ENCODE measurements around the gene MMP13. TPM values are rescaled to one million over a fixed set of nuclear protein-coding genes. Genes with fewer than 3 reads are reported as not detected.

Gene MMP13
- total RNA-seq, 6 donors from 2014 or later = 0.54 to 0.59 TPM; not detected in 4

DNA sequence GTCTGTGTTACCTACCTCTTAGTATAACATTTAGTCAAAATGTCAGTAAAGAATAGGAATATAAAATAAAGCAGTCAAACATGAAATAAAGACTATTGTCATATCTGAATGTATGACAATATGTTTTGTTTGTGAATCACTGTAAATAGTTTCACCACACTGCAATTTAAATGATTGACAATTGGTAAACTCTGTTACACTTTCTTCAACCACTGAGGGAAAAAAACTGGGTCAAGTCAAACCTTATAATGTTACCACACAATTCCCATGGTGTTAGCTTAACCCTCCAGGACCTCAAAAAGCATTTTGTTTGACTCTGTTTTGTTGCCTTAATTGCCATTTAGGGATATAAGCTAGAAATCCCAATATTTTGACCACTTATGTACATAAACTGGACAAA, 10.5 kb upstream of the MMP13 start:
- Histone ChIP-seq H3K27me3 (no peaks in the 10 kb centered on the region), H3K36me3 (no peaks in the 10 kb centered on the region), H3K27ac (no peak overlapping the region), H3K4me3 (no peak overlapping the region), H3K9me3 (no peaks in the 10 kb centered on the region), H3K4me1 (no peaks in the 10 kb centered on the region)
- DNase-seq = no peak
- no peak for ATAC-seq (ENCODE audit: low FRiP score in 2 of 2)
- no peak for TF ChIP-seq POLR2A (IDR thresholded peaks at IDR 0.05)
- TF ChIP-seq, protein P1, sequence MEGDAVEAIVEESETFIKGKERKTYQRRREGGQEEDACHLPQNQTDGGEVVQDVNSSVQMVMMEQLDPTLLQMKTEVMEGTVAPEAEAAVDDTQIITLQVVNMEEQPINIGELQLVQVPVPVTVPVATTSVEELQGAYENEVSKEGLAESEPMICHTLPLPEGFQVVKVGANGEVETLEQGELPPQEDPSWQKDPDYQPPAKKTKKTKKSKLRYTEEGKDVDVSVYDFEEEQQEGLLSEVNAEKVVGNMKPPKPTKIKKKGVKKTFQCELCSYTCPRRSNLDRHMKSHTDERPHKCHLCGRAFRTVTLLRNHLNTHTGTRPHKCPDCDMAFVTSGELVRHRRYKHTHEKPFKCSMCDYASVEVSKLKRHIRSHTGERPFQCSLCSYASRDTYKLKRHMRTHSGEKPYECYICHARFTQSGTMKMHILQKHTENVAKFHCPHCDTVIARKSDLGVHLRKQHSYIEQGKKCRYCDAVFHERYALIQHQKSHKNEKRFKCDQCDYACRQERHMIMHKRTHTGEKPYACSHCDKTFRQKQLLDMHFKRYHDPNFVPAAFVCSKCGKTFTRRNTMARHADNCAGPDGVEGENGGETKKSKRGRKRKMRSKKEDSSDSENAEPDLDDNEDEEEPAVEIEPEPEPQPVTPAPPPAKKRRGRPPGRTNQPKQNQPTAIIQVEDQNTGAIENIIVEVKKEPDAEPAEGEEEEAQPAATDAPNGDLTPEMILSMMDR (IDR thresholded peaks at IDR 0.05) = no peak
- no peak for TF ChIP-seq EP300 (IDR thresholded peaks at IDR 0.05)
- no peak for TF ChIP-seq POLR2AphosphoS5 (IDR thresholded peaks at IDR 0.05)

DNA sequence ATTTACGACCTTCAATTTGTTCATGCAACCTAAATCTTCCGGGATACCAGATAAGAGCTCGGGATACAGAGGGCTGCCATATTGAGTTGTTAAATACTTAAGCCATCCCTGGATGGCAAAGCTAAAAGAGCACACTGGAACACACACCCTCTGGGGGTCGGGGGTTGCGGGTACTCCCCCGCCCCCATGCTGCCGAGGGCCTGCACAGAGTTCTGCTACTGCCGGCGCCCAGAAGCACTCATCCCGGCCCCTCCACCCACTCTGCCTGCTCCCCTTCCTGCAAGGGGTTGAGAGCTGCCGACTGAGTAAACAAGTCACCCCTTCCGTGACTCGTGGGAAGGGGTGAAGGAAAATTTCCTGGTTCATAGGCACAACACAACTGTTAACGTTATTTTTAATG, 9.3 kb upstream of the MMP13 start:
- WGBS, 2 donors = 69% methylated on average over 6 to 14 of the region's 14 CpGs
- Histone ChIP-seq H3K27ac (no peak overlapping the region), H3K36me3 (no peaks in the 10 kb centered on the region), H3K9me3 (no peaks in the 10 kb centered on the region), H3K4me1 (no peaks in the 10 kb centered on the region), H3K27me3 (no peaks in the 10 kb centered on the region), H3K4me3 (no peak overlapping the region)
- no peak for TF ChIP-seq EP300 (IDR thresholded peaks at IDR 0.05)
- TF ChIP-seq POLR2AphosphoS5 (IDR thresholded peaks at IDR 0.05) = no peak
- TF ChIP-seq, protein P1 (IDR thresholded peaks at IDR 0.05) = no peak
- no peak for TF ChIP-seq POLR2A (IDR thresholded peaks at IDR 0.05)
- DNase-seq = peak in 1 of 2 donors; percentile 51
- no peak for ATAC-seq (ENCODE audit: low FRiP score in 2 of 2)

DNA sequence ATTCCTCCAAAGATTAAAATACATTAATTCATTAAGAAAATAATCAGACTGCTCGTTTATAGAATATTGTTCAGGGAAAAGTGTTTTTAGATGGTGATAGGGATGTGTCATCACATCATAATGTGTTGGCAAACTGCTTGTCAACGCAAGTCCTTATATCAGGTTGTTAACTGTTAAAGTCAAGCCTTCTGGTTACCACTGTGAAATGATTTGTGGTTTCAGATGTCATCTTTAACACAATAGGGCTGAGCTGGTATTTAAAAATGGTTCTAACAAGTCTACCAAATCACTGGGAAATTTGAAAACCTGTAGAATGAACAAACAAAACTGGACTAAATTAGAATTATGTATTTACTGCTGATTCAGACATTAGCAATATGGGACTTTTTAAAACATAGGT, 2.4 kb upstream of the MMP13 start:
- TF ChIP-seq POLR2AphosphoS5 (IDR thresholded peaks at IDR 0.05) (no peak), EP300 (IDR thresholded peaks at IDR 0.05) (no peak)
- Histone ChIP-seq H3K36me3 (no peaks in the 10 kb centered on the region), H3K4me3 (no peak overlapping the region), H3K27me3 (no peaks in the 10 kb centered on the region), H3K27ac (no peak overlapping the region), H3K4me1 (no peaks in the 10 kb centered on the region), H3K9me3 (no peaks in the 10 kb centered on the region)
- ATAC-seq (ENCODE audit: low FRiP score in 2 of 2) (no peak), DNase-seq (no peak)
- WGBS, 2 donors = 69 to 74% methylated on average over 2 of the region's 2 CpGs

DNA sequence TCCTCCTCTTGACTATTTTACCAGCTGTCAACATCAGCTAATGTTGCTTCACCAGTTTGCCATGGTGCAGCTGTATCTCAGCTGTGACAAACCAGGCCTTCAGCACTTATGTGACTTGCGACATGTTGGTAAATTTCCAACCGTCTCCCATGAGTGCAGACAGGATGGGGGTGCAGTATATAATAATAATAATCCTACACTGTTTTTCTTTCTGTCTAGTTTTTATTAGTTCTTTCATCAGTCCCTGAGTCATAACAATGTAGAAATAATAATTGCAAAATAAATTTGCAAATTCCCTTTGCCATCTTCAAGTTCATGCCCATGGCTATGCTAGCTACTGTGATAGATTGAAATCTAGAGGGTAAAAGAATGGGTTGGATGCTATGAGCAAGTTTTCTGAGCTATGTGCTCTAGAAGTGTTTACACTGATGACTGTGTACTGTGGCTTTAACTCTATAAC, 4.9 kb downstream of the MMP13 start:
- 52 to 61% methylated on average over 2 of the region's 2 CpGs for WGBS, 2 donors
- no peaks in the 10 kb centered on the region for H3K27me3 ChIP-seq
- no peaks in the 10 kb centered on the region for H3K9me3 ChIP-seq
- H3K27ac ChIP-seq = no peak overlapping the region
- H3K4me1 ChIP-seq = peaks cover 0 to 6% (median 0%) of the 10 kb centered on the region in 4 donors
- DNase-seq = peak in 1 of 2 donors; percentile 39
- no peak for ATAC-seq (ENCODE audit: low FRiP score in 2 of 2)
- H3K36me3 ChIP-seq = no peaks in the 10 kb centered on the region
- no peak for TF ChIP-seq EP300 (IDR thresholded peaks at IDR 0.05)
- TF ChIP-seq, protein P1 (IDR thresholded peaks at IDR 0.05) = no peak
- TF ChIP-seq POLR2AphosphoS5 (IDR thresholded peaks at IDR 0.05) = peak in 1 of 2 donors; percentile 73
- no peak overlapping the region for H3K4me3 ChIP-seq

DNA sequence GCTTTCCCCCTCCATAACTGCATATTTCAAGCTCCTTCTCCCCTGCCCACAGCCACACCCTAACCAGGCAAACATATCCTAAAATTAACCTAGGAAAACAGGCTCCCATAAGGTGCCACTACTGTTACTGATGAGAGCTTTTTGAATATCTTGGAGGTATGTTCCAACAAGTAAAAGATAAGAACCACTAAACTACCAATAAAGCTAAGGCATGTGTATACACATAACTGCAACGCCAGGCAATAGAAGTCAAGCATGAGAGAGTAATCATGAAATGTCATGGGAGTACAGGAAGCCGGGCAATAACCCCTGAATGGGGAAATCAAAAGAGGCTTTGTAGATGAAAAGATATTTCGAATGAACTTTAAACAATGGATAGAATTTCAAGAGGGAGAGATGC, 9.3 kb downstream of the MMP13 start:
- Histone ChIP-seq H3K4me1 (peaks cover 0 to 9% (median under 1%) of the 10 kb centered on the region in 4 donors), H3K27me3 (no peaks in the 10 kb centered on the region), H3K9me3 (no peaks in the 10 kb centered on the region), H3K27ac (no peak overlapping the region), H3K4me3 (no peak overlapping the region), H3K36me3 (no peaks in the 10 kb centered on the region)
- ATAC-seq (ENCODE audit: low FRiP score in 2 of 2) (no peak), DNase-seq (no peak)
- TF ChIP-seq POLR2AphosphoS5 (IDR thresholded peaks at IDR 0.05) = no peak
- 35 to 59% methylated on average over 3 of the region's 3 CpGs for WGBS, 2 donors
